Caco-2 (cell line): ENCODE results near the gene GRIN3B. TPM values are rescaled to one million over a fixed set of nuclear protein-coding genes. Genes with fewer than 3 reads are reported as not detected.

Experiments
- BruUV-seq: library from RNA; stranded (reverse); fragments of 400-500 nt; replicated peaks from 2 replicates; lab custom pipeline; 2021; lab: Mats Ljungman, UMichigan
- CTCF ChIA-PET: fragments of 300-600 bp; sonication (Branson Sonifier 250); formaldehyde crosslinking; loops from one replicate; lab custom pipeline; 2022; ENCODE audit warnings: antibody characterized with exemption; lab: Charles Lee
- POLR2A ChIA-PET: fragments of 300-600 bp; sonication (Branson Sonifier 250); formaldehyde crosslinking; loops from one replicate; lab custom pipeline; 2022; ENCODE audit warnings: antibody characterized with exemption; lab: Charles Lee
- DNase-seq, 2 experiments: peaks; one replicate each; pipeline versions ENCODE4 v3.0.0 to v3.0.0-alpha.2; 2020 to 2022
- H3K27me3 ChIP-seq: replicated peaks from 2 replicates; pipeline ENCODE4 v1.6.0; 2011; ENCODE audit warnings: low read length; ENCODE audit not compliant: control insufficient read depth, insufficient read depth
- H3K36me3 ChIP-seq: 2 replicates; pipeline ENCODE4 v1.5.1; 2011; ENCODE audit warnings: low read length; ENCODE audit not compliant: control insufficient read depth, insufficient read depth
- H3K4me1 ChIP-seq: fragments of 250-450 bp; sonication (Bioruptor Pico); 2 replicates; pipeline ENCODE4 v1.5.1; 2020; ENCODE audit warnings: mild to moderate bottlenecking
- H3K4me3 ChIP-seq: 2 replicates; pipeline ENCODE4 v1.5.1; 2011; ENCODE audit warnings: low read depth, mild to moderate bottlenecking, control low read depth, low read length
- H3K9me3 ChIP-seq: fragments of 250-450 bp; sonication (Bioruptor Pico); 2 replicates; pipeline ENCODE4 v1.5.1; 2020; ENCODE audit warnings: mild to moderate bottlenecking, moderate library complexity
- H3K27ac Mint-ChIP-seq: one replicate; pipeline ENCODE4 v1.8.0; 2022; ENCODE audit warnings: mixed read lengths; ENCODE audit not compliant: unreplicated experiment
- H3K27me3 Mint-ChIP-seq: one replicate; pipeline ENCODE4 v1.8.0; 2022; ENCODE audit warnings: mixed read lengths; ENCODE audit not compliant: insufficient read depth, unreplicated experiment
- H3K36me3 Mint-ChIP-seq: one replicate; pipeline ENCODE4 v1.8.0; 2022; ENCODE audit warnings: mild to moderate bottlenecking, mixed read lengths; ENCODE audit not compliant: insufficient read depth, unreplicated experiment
- H3K4me1 Mint-ChIP-seq: one replicate; pipeline ENCODE4 v1.8.0; 2022; ENCODE audit warnings: low read depth, mixed read lengths; ENCODE audit not compliant: unreplicated experiment
- H3K4me3 Mint-ChIP-seq: one replicate; pipeline ENCODE4 v1.8.0; 2022; ENCODE audit warnings: mild to moderate bottlenecking, moderate library complexity, mixed read lengths; ENCODE audit not compliant: unreplicated experiment
- H3K9me3 Mint-ChIP-seq: one replicate; pipeline ENCODE4 v1.8.0; 2022; ENCODE audit warnings: mixed read lengths; ENCODE audit not compliant: unreplicated experiment
- CTCF ChIP-seq, 2 experiments: fragments of 200-600 bp in 1 of 2; IDR thresholded peaks; 1 replicate in 1 of 2; 2 replicates in 1 of 2; pipeline versions ENCODE4 v1.5.1 to v1.8.0; 2011 to 2022; ENCODE audit warnings: antibody characterized with exemption in 1 of 2, control low read depth in 1 of 2, inconsistent platforms in 1 of 2, low read depth in 1 of 2, low read length in 1 of 2, mild to moderate bottlenecking in 1 of 2, moderate library complexity in 1 of 2; ENCODE audit not compliant: insufficient read depth in 1 of 2, severe bottlenecking in 1 of 2, unreplicated experiment in 1 of 2
- intact Hi-C: fragments of 100-400 bp; cut with micrococcal nuclease; formaldehyde crosslinking; loops from one replicate; pipeline ENCODE4 v1.10.0; 2022; ENCODE audit not compliant: unreplicated experiment
- total RNA-seq: library from RNA; stranded (reverse); gene quantifications from 2 replicates; pipeline ENCODE4 v1.2.3, GENCODE V29; 2022

The GRIN3B gene
- total RNA-seq, 1 experiment from 2014 or later, result 0.41 TPM

DNA sequence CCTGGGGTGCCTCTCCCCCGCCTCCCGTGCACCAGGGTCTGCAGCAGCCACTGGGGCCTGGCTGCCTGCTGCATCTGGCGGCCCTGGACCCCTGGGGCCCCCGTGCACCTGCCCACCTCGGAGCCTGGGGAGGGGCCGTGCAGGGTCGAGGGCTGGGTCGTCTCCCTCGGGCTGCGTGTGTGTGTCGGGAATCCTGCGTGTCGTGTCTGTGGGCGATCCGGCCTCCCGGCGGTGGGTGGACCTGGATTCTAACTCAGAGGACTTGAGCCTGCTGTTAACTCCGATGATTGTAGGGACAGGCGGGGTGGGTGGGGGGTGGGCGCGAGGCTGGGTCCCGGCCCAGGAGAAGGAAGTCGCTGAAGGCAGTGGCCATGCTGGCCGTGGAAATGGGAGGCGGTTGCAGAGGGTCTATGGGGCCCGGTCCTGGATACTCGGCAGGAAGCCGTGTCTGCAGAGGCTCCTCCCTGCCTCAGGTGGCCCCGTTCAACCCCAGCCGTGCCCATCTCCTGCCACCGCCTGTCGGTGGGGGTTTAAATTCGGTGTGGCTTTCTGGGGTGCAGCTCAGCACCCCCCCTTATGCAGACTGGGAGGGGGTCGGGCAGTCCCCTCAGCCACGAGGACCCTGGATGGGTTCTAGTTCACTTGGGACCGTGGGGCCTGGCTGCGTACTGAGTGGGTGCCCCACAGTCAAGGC, 25.5 kb upstream of the GRIN3B start:
- Histone ChIP-seq H3K4me3 (no peak overlapping the region), H3K27me3 (no peaks in the 10 kb centered on the region), H3K9me3 (no peaks in the 10 kb centered on the region), H3K4me1 (peaks cover 6% of the 10 kb centered on the region), H3K36me3 (peaks cover 3% of the 10 kb centered on the region)
- no peak for DNase-seq
- Mint-ChIP-seq H3K4me1 (no peaks in the 10 kb centered on the region), H3K27me3 (no peaks in the 10 kb centered on the region), H3K4me3 (no peak overlapping the region), H3K9me3 (no peaks in the 10 kb centered on the region), H3K36me3 (peaks cover 87% of the 10 kb centered on the region), H3K27ac (peak overlapping the region; percentile 42)
- intact Hi-C loops, result no loop called here
- CTCF ChIA-PET, result no interaction called here
- POLR2A ChIA-PET, result no interaction called here
- no TSS peak for BruUV-seq
- TF ChIP-seq CTCF (IDR thresholded peaks at IDR 0.05; ENCODE audit: insufficient read depth in 1 of 2, low read depth in 1 of 2, low read length in 1 of 2, severe bottlenecking in 1 of 2, unreplicated experiment in 1 of 2), result no peak

DNA sequence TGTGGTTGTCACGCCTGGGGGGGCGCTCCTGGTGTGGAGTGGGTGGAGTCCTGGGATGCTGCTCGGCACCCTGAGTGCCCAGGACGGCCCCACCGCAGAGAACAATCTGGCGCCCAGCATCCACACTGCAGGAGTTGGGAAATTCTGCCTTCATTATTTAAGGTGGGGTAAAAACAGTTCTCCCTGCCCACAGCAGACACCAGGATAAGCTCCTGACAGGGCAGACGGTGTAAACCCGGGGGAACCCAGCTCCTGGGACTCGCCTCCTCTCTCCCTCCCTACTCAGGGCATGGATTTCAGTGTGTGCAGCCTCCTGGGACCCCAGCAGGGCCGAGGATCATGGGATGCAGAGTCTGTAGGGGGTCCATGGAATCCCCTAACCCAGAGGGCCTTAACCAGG, 23.7 kb upstream of the GRIN3B start:
- peaks cover 8% of the 10 kb centered on the region for H3K4me1 Mint-ChIP-seq
- H3K9me3 Mint-ChIP-seq, result no peaks in the 10 kb centered on the region
- ChIA-PET CTCF (no interaction called here), POLR2A (interaction anchor here (0.5 kb wide), 1 partner anchor 21 kb away, joined by 5 read pairs; no protein-coding TSS in a partner anchor)
- H3K36me3 Mint-ChIP-seq, result peaks cover 82% of the 10 kb centered on the region
- H3K4me3 Mint-ChIP-seq, result no peak overlapping the region
- peak in 1 of 2 experiments; percentile 36 for DNase-seq
- H3K27me3 Mint-ChIP-seq, result no peaks in the 10 kb centered on the region
- H3K27me3 ChIP-seq, result no peaks in the 10 kb centered on the region
- intact Hi-C loops, result no loop called here
- TF ChIP-seq CTCF (IDR thresholded peaks at IDR 0.05; ENCODE audit: insufficient read depth in 1 of 2, low read depth in 1 of 2, low read length in 1 of 2, severe bottlenecking in 1 of 2, unreplicated experiment in 1 of 2), result no peak
- H3K4me3 ChIP-seq, result no peak overlapping the region
- peaks cover 20% of the 10 kb centered on the region for H3K4me1 ChIP-seq
- no TSS peak for BruUV-seq
- H3K27ac Mint-ChIP-seq, result no peak overlapping the region
- H3K36me3 ChIP-seq, result no peaks in the 10 kb centered on the region; the same call in 1 of the 2 replicates
- no peaks in the 10 kb centered on the region for H3K9me3 ChIP-seq

DNA sequence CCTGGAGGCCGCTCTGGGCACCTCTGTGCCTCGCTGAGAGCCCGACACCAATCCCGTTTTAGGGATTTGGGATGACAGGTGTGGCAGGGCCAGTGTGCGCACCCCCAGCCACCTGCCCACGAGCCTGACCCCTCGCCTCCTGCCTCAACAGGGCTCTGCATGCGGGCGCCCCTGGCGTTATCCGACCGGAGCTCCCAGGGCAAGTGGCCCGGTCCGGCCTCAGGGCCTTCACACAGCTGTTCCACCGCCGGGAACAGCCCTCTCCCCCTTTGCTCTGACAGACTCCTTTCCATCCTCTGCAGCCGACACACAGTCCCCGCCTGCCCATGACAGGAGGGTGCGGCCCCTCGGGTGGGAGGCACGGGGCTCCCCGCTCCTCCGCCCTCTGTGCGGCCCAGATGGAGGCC, 23.2 kb upstream of the GRIN3B start:
- Histone ChIP-seq H3K9me3 (no peaks in the 10 kb centered on the region), H3K4me1 (peaks cover 21% of the 10 kb centered on the region), H3K27me3 (no peaks in the 10 kb centered on the region), H3K4me3 (no peak overlapping the region), H3K36me3 (no peaks in the 10 kb centered on the region; the same call in 1 of the 2 replicates)
- POLR2A ChIA-PET, result interaction anchor here (0.5 kb wide), 1 partner anchor 22 kb away, joined by 5 read pairs; no protein-coding TSS in a partner anchor
- TF ChIP-seq CTCF (IDR thresholded peaks at IDR 0.05; ENCODE audit: insufficient read depth in 1 of 2, low read depth in 1 of 2, low read length in 1 of 2, severe bottlenecking in 1 of 2, unreplicated experiment in 1 of 2), result no peak
- Mint-ChIP-seq H3K4me1 (peaks cover 8% of the 10 kb centered on the region), H3K36me3 (peaks cover 76% of the 10 kb centered on the region), H3K9me3 (no peaks in the 10 kb centered on the region), H3K27me3 (no peaks in the 10 kb centered on the region), H3K27ac (no peak overlapping the region), H3K4me3 (no peak overlapping the region)
- CTCF ChIA-PET, result no interaction called here
- peak in 1 of 2 experiments; percentile 35 for DNase-seq
- no TSS peak for BruUV-seq
- intact Hi-C loops, result no loop called here
